ENCODE measurements around the gene DNMT3B.
A peak's percentile ranks its signal among the peaks of the same experiment; 100 is the strongest.

DNMT3B gene

DNA sequence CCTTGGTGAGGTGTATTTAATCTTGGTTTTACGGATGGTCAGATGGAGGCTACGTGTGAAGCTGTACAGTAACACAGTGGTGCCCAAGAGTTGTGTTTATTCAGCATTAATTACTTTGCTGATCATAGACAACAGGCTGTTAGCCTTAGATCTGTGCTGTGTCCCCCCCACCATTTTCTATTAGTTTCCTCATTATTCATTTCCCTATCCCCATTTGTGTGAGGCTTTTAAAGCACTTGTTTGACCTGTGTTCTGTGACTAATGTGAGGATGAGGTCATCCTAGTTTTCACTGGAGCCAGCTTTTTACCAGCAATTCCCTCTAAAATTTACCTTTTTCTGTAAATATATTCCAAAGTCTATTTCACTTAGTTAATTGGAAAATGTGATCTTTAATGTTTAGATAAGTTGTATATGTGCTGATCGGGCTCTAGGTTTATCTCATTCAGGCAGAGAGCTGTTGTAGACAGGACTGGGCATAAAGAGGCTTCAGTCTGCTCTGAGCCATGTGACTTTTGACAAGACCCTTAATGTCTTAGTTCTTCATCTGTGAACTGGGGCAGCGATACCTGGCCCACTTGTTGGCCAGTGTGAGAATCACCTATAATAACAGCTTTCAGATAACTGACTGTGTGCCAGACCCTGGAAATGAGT lies 66.0 kb downstream of the DNMT3B start:
- no peak for DNase-seq

DNA sequence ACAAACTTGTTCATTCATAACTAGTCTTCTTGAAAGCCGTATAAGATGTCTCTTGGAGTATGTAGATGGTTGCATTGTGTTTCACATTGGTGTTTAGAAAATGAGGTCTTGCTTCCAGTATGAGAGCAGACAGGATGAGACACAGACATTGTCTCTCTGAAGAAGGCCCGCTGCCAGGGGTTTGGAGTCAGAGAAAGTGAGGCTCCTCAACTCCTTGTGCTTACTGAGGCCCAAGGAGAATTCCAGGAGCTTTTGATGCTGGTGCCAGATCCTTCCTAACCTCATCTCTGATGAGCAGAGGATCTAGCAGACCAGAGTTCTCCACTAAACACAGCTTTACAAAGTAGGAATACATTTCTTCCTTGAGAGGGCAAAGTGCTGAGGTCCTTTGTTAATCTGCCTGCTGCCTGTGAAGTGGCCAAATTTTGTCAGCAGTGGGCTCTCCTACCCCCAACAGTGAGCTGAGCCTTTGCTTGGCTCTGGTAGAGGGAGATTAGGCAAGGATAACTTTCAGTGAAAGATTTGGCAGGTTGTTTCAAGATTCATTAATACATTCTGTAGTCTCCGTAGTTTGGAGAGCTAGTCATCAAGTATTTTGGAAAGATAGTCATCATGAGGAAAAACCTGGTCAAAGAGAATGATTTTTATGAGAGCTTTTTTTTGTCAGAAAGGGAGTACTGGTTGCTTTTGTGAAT lies 67.3 kb downstream of the DNMT3B start:
- DNase-seq: no peak

DNA sequence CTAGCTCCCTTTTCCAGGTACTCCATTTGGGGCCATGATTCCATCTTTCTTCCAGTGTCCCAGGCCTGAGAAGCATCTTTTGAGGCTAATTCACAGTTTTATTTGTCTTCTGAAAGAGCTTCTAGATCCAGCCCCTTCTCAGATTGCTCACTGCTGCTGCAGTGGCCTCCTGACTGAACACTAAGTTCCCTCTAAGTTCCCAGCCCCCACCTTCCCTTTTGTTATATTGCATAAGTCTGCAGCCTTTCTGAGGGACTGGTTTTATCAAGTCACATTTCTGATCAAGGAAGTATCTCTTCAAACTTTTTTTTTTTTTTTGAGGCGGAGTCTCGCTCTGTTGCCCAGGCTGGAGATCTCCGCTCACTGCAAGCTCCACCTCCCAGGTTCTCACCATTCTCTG lies 68.3 kb downstream of the DNMT3B start:
- no peak for DNase-seq

DNA sequence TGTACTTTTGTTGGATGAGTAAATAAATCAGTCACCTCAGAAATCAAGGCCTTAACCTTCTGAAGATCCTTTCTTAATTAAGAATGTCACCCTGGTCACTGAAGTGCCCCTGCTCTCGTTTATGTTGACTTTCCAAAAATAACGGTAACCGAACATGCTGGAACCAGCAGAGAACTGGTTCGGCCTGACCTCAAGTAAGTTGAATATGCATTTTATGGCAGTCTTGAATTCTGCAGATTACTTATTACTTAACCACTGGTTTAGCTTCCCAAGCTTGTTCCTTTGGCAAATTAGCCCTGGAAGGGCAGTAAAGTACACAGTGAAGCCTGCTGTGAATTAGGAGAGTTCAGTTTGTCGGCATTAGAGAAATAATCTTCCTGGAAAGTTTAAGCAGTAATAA lies 69.8 kb downstream of the DNMT3B start:
- DNase-seq: no peak

DNA sequence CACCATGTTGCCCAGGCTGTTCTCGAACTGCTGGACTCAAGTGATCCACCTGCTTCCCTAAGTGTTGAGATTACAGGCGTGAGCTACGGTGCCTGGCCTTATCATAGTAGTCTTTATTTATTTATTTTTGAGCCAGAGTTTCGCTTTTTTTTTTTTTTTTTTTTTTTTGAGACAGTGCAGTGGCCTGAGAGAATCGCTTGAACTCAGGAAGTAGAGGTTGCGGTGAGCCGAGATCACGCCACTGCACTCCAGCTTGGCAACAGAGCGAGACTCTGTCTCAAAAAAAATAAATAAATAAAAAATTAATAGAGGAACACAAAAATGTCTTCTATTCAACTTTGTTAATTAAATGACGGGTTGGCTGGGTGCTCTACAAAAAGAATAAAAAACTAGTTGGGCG lies 70.5 kb downstream of the DNMT3B start:
- peak; percentile 46 for DNase-seq

DNA sequence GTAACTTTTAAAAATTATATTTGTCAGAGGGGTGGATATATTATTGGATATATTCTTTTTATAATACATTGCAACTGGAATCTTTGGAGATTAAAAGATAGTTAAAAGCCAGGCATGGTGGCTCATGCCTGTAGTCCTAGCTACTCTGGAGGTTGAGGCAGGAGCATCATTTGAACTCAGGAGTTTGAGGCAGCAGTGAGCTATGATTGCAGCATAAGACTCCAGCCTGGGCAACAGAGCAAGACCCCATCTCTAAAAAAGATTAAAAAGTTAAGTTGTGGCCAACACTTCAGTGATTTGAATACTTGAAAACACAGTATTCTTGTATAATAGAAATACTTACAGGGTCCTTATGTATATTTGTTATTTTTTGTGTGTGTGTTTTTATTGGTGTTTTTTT lies 72.8 kb downstream of the DNMT3B start:
- DNase-seq: no peak

DNA sequence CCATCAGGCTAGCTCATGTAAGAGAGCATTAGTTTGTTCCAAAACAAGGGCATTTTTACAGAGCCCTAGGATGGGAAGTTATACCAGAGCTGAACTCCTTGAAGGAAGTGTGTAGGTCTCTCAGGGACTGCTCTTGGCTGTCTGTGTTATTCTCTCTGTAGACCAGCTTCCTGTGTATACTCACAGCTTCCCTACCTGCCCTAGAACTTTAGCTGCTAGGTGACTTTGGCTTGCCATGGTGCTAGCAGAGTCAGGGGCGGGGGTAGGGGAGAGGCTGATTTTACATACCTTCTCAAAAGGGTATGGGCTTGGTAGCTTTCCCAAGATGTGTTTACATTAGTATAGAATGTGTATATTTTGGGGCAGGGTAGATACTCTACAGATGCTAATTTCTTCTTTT lies 75.0 kb downstream of the DNMT3B start:
- no peak for DNase-seq

DNA sequence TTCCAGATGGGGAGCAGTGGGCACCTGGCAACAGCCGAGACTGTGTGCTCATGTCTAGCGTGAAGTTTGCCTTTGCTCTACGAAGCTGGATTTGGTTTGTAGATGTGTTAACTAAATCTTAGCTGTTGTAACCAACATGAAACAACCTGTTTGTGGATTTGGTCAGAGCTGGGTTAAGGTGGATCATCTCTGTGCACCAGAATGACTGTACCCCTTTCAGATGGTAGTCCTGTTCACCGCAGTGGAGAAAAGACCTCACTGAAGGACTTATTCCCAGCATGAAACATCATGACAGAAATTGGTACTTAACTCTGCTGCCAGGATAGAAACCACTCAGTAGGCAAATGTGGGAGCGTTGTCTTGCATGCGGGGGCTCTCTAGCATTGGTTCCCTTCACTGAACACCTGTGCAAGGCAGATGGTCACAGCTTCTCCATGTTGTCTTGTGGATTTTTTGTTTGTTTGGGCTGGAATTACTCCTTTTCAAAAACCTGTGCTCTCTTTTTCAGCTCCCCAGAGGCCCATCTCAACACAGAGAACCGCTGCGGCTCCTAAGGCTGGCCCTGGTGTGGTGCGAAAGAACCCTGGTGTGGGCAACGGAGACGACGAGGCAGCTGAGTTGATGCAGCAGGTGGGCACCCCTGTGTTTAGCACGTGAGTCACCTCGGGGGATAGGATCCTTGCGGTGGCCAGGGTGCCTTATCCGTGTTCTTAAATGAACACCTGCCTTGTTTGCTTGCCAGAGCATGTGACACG lies 77.2 kb downstream of the DNMT3B start:
- DNase-seq: no peak

DNA sequence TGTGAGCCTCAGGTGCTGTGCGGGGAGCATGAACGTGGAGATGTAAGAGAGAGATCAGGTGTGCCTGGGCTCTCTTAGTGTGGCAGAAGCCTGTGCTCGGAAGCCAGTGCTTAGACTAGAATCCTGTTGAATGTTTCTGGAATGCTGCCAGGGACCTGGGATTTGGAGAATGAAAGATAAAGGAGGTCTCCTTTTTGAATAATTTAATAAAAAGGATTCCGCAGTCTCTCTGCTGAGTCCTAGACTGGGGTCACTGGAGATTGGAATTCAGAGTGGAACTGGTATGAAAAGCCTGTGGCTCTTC lies 77.7 kb downstream of the DNMT3B start:
- no peak for DNase-seq

DNA sequence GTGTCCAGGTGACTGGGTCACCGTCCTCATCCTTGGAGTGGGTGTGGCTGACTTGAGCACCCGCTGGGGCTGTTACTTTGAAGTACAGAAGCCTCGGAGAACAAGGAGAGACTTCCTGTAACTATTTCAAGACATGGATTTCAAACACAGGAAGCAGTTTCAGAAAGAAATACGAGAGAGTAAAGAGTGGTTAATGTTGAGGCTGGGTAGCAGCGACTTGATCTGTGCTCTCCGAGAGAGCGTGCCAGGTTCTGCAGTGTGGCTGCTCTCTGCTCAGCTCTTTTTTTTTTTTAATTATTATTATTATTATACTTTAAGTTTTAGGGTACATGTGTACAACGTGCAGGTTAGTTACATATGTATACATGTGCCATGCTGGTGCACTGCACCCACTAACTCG lies 79.0 kb downstream of the DNMT3B start:
- no peak for DNase-seq

DNA sequence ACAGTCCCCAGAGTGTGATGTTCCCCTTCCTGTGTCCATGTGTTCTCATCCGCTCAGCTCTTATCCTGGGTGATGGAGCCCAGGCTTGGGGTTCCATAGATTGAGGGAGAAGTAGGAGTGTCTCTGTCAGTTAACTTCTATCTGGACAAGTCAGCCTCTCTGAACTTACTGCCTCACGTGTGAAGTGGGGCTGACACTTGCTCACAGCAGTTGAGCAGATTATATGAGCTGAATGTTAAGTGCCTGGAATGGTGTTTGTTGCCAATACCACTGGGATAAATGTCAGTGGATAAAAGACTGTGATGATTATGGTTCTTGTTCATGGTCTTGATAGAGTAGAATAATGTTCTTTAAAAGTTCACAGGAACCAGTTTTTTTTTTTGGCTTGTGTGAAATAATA lies 79.4 kb downstream of the DNMT3B start:
- no peak for DNase-seq

DNA sequence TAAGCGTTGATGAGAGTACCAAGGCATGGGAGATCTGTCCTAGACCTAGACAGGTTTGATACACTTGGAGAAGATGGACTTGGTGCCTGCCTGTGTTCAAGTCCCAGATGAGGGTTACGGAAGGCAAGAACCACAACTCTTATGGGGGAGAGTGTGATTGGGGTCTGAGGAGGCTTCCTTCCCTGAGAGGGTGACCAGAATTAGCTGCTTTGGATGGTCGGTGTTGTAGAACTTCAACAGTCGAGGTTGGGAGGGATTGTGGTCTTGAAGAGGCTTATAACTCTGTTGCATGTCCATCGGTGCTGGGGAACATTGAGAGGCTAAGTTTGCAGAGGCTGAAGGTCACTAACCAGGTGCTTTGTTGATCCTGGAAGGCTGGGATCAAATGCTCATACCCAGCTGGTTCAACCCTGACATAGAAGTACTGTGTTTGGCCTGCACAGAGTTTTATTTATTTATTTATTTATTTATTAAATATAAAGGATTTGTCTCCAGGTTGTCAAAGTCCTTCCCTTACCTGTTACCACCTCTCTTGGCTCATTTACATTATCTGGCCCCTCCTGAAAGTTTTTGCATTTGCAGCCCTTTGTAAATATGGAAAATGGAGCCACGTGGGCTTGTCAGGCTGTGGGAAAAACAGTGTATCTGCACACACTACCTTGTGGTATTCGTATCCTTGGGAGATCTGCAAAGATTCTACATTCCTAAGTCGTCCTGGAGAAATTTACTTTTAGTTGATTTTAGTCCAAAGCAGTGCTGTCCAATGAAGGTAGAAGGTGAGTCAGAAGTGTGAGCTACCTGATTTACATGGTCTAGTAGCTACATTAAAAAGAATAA lies 80.7 kb downstream of the DNMT3B start:
- no peak for DNase-seq

DNA sequence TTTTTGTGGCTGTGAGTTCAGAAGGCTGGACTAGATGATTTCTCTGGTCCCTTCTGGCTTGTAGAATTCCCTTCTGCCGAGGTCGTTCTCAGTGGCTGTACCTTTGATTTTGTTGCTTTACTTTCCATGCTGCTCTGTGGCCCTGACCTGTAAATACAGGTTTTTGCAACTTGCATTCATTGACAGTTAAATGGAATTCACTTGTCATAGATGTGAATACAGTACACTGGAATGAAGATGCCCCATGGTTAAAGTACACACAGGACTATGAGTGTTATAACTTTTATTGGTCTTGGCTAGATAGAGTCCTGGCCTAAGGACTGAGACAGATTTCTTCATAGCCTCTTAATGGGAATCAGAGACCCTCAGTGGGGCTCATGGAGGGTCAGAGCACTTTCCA lies 83.6 kb downstream of the DNMT3B start:
- DNase-seq: no peak

DNA sequence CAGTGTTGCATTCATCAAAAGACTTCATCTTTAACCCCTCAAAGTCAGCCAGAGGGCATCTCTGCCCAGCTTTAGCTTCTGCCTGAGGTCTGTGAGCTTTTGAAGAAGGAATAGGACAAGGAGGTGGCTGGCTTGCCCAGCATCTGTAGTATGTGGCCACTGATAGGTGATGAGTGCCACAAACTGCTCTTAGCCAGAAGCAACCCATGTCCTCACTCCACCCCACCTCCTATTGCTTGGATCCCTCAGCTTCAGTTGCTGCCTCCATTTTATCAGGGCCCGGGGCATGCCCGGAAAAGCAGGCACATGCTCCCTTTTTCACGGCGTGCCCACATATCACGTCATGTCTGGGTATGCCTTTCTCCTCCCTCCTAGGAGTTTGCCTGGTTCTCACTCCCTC lies 84.7 kb downstream of the DNMT3B start:
- DNase-seq: no peak

DNA sequence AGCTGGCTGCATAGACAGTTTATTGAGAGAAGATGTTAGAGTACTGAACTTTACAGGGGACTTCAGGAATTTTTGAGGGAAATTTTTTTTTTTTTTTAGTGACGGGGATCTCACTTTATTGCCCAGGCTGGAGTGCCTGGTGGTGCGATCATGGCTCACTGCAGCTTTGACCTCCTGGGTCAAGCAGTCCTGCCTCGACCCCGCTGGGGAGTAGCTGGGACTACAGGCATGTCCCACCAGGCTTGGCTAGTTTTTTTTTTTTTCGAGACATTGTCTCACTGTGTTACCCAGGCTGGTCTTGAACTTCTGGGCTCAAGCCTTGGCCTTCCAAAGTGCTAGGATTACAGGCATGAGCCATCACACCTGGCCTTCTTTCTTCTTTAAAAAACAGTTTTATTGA lies 85.8 kb downstream of the DNMT3B start:
- no peak for DNase-seq

DNA sequence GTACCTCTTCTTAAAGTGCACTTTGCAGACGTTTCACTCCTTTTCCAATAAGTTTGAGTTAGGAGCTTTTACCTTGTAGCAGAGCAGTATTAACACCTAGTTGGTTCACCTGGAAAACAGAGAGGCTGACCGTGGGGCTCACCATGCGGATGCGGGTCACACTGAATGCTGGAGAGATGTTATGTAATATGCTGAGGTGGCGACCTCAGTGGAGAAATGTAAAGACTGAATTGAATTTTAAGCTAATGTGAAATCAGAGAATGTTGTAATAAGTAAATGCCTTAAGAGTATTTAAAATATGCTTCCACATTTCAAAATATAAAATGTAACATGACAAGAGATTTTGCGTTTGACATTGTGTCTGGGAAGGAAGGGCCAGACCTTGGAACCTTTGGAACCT lies 86.7 kb downstream of the DNMT3B start:
- DNase-seq: no peak

DNA sequence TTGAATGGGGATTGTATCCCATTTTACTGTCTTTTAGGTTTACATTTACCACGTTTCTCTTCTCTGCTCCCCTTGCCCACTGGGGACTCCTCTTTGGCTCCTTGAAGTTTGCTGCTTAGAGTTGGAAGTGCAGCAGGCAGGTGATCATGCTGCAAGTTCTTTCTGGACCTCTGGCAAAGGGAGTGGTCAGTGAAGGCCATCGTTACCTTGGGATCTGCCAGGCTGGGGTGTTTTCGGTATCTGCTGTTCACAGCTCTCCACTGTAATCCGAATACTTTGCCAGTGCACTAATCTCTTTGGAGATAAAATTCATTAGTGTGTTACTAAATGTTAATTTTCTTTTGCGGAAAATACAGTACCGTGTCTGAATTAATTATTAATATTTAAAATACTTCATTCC lies 87.4 kb downstream of the DNMT3B start:
- no peak for DNase-seq

DNA sequence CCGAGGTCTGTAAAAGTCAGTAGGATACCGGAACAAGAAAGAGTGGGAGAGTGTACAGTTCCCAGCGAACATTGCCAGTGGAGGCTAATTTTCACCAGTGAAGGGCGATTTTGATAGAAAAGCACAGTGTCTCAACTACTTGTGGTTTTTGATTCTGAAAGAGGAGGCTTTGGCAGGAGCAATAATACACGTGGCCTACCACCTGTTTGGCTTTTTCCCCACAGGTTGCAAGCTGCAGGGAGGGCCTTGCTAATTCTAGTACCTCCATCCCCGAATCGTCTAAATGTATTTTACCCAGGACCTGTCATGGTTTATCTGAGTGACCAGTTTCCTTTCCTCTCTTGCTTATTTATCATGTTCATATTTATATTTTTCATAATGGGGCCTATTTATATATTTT lies 93.2 kb downstream of the DNMT3B start:
- no peak for DNase-seq

DNA sequence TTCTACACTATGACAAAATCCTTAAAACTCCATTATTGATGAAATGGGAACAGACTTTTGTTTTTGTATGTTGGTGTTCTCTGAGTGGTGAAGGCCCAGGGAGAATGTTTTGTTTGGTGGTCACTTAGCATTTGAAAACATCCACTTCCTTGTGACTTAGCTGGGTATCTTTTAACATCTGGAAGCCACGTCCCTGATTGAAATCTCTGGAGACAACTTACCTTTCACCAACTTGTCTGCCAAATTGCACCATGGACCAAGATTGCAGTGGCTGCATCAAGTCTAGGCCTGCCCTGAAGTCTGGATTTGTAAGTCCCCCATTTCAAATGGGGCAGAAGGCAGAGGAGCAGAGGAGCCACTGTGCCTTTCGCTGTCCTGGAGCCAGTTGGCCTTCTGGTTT lies 96.0 kb downstream of the DNMT3B start:
- DNase-seq: no peak
